Activated CD4-positive, alpha-beta T cell treated with anti-CD3 and anti-CD28 coated beads, Interleukin-2, amount 50 U/mL, for 16 hours (primary cell): ENCODE measurements around the gene MSANTD2.

Source experiments
- DNase-seq: peaks from one replicate; pipeline ENCODE4 v3.0.0-alpha.2; 2020

The MSANTD2 gene

DNA sequence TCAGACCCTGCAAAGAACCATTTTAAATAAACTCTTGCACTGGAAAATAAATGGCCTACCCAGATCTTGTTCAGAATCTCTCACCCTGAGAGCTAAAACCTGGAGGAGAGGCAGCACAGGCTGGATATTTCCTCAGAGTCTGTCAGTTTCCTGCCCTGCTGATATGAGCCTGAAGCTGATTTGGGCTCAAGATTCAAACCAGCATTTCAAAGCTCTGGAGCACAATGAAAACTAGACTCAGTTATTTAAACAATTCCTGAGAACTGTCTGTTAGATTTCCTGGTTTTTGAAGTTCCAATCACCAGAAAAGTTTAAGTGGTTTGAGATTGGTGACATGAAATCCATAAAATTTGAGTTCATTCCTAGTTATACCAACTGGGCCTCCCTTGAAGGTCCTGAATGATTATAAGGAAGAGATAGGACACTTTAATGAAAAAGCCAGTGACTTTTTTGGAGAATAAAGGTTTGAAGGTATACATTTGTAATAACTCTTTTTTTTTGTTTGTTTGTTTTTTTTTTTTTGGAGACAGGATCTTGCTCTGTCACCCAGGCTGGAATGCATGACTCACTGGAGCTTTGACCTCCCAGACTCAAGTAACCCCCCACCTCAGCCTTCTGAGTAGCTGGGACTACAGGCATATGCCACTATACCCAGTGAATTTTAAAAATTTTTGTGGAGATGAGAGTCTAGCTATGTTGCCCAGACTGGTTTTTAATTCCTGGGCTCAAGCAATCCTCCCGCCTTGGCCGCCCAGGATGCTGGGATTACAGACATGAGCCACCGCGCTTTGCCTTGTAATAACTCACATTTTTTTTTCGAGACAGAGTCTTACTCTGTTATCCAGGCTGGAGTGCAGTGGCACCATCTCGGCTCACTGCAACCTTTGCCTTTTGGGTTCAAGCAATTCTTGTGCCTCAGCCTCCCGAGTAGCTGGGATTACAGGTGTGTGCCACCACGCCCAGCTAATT lies 30.1 kb downstream of the MSANTD2 start:
- no peak for DNase-seq

DNA sequence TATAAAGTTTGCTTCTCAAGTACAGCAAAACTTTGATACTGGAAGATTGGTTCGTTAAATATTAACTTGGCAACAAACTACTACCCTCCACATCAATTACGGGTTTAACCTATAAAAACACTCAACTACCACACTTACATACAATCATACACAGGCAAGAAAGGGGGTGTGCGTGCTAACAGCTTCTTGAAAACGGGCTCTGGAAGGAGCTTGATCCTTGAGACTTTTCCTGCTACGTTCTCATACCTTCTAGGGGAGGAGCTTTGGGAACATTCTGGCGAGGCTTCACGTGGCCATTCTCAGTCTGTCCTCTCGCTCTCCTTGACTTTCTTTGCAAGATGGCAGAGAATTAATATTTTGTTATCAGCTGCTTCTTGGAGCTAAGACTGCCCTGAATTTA lies 31.3 kb downstream of the MSANTD2 start:
- no peak for DNase-seq

DNA sequence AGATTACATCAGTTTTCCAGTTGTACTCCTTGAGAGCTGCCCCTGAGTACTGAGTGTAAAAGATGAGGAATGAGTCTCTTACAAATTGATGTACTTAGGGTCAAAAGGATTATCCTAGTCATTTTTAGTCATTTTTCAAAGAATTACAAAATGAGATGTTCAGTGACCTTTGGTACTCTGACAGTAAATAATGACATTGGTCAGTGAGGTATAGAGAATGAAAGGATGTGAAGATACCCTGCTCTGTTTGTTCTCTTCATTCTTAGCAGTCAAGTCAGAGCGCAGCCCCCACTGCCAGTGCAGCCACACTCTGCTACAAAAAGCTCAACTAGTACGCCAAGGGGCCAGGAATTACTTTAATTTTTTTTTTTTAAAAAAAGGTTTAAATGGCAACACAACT lies 34.0 kb downstream of the MSANTD2 start:
- no peak for DNase-seq

DNA sequence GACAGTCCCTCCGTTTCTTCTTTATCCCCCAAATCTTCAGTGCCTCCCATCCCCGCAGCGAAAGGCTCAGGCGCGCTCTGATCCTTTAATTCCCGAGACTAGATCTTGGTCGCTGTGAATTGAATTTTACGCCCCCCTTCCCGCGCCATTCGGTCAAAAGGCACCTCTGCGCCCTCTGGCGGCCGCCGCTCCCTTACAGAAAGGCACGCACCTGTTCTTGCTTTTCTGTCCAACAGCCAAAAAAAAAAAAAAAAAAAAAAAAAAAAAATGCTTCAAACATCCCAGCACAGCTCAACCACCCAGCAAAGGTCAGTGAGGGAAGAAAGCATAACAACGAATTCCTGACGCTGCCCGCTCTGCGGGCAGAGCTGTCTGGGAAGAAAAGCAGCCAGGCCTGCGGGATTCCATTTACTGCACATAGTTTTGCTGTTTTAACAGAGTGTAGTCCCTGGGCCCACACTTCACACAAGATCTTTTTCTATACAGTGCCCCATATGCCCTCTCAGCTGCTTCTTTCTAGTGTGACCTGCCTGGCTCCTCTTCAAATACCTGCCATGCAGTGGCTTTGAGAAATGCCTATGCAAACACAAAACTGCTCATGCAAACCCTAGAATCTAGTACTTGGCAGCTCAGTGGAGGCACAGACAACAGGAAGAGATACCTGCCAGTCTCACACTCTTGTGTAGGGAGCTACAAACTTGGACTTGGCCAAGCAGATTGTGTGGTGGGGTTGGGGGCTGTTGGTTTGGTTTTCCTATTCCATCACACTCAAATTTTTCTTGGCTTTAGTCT lies 36.9 kb downstream of the MSANTD2 start:
- peak; percentile 80 for DNase-seq

GRCh38 chr11:124762624-124763155 lies 37.5 kb downstream of the MSANTD2 start:
- no peak for DNase-seq

DNA sequence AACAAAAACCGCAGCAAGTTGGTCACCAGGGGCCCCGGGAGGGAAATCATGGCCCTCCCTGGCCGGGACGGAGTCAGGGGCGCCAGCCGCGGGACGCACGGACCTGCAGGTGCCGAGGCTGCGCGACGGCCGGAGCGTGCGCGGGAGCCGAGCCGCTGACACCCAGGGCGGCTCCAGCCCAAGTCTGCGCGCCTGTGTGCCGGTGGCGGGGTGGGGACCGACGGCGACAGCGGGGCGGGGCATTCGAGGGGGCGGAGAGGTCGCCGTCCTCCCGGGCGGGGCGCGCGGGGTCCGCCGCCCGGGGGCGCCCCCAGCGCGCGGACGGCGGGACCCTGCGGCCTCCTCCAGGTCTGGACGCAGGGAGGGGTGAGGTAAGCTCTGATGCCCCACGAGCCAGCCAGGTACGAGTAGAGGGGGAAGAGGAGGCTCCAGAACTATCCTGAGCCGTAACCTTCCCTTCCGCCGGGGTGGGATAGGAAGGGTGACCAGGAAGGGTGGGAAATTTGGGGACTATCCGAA lies 38.0 kb downstream of the MSANTD2 start, which contains the start of gene ESAM:
Gene ESAM (minus strand): TSS at position 186 of the 519 bp plus-strand sequence. CDS start 136 bp downstream, at position 50.
- peak; percentile 57 for DNase-seq

GRCh38 chr11:124761301-124762104 lies 38.7 kb downstream of the MSANTD2 start:
- DNase-seq = no peak

- DNase-seq = no peak
Measured at GRCh38 chr11:124760806-124761205, 39.4 kb downstream of the MSANTD2 start.

GRCh38 chr11:124760205-124760652 lies 40.0 kb downstream of the MSANTD2 start:
- DNase-seq = no peak

DNA sequence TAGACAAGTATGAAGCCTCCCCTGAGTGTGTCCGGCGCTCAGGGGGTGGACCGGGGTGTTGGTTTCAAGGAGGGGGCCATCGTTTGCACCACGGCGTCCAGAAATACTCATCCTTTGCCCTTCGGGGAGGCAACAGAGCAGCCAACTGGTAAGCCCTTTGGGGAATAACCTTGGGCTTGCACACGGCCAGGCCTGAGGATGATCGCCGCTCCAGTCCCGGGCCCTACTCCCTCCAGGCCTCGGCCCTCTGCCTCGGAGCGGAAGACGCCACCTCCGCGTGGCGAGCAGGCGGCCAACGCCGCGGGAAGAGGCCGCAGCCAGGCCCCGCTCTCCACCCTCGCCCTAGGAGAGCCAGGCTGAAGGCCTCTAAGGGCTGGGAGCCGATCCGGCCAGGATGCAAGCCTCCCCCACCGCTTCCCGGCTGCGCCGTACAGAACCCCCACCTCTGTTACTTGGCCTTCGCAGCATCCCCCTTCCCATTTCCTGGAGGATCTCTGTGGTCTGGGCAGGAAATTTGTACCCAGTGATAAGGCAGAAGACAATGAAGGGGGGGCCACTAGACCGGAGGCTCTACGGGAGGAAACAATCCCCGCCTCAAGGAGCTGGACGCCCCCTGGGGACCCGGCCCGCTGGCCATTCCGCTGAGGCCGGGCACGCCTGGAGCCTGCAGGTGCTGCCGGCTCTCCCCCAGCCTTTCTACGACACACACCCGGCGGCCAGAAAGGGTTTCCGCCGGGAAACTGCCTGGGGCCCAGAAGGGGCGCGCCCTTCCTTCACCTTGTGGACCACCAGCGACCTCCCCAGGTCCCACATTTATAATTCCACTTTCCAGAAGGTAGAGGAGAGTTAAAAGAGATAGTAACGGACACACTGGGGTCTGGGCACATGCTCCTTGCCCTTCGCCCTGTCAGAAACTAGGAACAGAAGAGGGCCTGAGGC lies 40.7 kb downstream of the MSANTD2 start:
- DNase-seq = no peak

DNA sequence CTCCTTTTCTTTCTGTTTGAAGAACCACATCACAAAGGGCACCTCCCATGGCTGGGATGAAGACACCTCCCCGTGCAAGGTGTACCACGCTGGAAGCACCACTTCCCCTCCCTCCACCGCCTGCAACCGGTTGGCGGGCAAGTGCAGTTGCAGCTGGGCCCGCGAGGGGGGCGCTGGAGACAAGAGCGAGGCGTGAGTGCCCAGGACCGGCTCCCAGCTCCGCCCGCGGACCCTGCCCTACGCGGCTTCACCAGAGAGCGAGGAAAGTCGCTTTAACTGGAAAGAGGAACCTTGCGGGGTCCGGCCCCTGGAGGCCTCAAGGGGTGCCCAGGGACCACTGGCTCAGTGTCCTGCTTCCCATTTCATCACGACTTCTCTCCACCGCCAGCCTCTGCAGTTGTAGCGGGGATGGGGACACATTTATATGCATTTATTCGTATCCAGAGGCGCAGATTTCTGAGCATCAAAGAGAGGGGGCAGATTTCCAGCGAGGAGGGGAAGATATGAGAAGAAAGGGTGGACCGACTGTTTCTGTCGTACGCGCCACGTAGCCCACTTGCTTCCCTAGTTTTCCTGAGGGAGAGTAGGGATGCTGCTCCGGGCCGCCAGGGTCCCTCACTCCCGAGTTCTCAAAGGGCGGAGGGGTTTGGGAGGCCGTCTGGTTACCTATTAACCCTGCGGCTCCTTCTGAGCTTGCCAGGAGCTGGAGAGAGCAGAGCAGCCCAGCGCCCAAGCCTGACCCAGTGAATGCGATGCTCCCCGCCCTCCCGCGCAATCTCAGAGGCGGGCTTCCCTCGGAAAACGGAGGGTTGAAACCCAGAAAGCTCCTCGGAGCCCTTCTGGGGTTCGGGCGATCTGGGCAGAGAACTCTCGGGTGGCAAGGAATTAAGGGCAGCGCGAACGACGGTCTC lies 41.6 kb downstream of the MSANTD2 start:
- DNase-seq = peak; percentile 67

DNA sequence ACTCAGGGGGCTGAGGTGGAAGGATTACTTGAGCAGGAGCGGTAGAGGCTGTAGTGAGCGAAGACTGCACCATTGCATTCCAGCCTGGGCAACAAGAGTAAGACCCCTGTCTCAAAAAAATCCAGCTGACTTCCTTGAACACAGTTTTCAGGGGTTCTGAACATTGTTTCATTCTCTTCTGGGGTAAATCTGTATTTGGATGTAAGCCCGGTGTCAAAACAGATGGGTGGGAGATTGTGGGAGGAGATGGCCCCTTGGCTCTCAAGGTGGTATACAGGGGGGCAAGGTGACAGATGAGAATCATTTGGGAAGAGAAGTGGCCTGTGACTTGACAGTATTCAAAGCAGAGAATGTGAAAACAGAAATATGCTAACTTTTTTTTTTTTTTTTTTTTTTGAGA lies 42.9 kb downstream of the MSANTD2 start:
- no peak for DNase-seq

- no peak for DNase-seq
Measured at GRCh38 chr11:124756753-124757227, 43.4 kb downstream of the MSANTD2 start.

- no peak for DNase-seq
Measured at GRCh38 chr11:124756033-124756752, 44.0 kb downstream of the MSANTD2 start.

GRCh38 chr11:124754710-124755109 lies 45.5 kb downstream of the MSANTD2 start:
- no peak for DNase-seq

GRCh38 chr11:124754309-124754708 lies 45.9 kb downstream of the MSANTD2 start:
- DNase-seq = no peak

DNA sequence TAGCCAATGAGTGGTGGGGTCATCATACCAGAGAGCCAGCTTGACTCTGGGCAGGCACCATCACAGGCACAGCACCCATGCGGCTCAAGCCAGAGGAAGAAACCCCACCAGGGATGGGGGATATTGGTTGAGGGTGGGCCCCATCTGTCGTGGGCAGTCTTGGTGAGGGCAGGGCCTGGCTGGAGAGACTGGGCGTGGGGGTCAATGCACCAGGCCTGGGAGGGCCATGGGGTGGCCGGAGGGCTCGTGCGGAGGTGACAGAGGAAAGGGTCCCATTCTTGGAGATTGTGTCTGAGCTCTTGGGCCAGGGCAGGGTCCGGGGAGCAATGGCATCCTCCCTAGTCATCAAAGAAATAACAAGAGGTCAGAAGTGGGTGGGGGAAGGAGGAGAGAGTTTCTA lies 46.6 kb downstream of the MSANTD2 start:
- no peak for DNase-seq

DNA sequence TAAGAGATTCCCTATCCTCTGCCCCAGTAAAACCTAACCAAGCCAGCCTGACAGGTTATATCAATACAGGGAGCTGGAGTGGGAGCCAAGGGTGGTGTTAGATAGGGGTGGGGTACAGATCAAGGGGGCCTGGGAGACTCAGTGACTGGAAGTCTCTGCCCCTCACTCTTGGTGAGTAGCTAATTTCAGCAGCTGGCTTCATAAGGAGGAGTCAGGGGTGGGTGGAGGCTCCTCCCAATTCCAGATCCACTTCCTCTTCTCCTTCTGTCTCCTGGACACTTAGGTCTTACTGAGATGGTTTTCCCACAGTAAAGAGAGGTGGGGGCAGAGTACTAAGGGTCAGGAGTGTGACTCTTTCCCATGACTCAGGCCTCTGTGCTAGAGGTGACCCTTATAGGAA lies 47.0 kb downstream of the MSANTD2 start:
- no peak for DNase-seq

DNA sequence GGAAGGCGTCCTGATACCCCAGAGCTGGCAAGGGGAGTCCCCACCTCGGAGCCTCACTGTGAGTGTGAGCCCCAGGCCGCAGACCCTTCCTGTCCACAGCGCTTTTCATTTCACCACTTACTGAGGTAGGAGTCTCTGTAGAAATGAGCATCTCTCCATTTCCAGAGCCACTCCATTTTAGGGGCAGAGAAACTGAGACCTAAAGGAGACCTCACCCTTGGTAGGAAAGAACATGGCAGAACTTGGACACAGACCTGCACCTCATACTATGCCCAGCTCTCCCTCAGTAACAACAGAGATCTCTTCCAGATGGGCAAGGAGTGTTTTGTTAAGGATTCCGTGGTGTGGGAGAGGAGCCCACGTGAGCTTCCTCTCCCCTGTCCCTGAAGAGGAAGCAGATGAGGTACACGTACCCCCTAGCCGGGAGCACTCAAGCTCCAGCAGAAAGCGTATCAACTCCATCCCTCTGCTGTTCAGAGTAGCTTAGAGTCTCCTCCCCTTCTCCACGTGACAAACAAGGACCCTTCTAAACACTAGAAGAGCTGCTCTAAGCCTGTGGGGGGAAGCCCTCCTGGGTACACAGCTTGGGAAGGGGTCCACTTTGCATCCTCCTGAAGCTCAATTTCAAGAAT lies 47.6 kb downstream of the MSANTD2 start:
- no peak for DNase-seq
